HG03060 (cell line): ENCODE results near the gene CYP11A1.

Source experiments
- ATAC-seq: cut with Tn5 transposase; IDR thresholded peaks from one replicate; pipeline ENCODE4 v1.9.1; 2021; ENCODE audit warnings: low read depth, moderate number of reproducible peaks; ENCODE audit not compliant: unreplicated experiment

Gene CYP11A1

DNA sequence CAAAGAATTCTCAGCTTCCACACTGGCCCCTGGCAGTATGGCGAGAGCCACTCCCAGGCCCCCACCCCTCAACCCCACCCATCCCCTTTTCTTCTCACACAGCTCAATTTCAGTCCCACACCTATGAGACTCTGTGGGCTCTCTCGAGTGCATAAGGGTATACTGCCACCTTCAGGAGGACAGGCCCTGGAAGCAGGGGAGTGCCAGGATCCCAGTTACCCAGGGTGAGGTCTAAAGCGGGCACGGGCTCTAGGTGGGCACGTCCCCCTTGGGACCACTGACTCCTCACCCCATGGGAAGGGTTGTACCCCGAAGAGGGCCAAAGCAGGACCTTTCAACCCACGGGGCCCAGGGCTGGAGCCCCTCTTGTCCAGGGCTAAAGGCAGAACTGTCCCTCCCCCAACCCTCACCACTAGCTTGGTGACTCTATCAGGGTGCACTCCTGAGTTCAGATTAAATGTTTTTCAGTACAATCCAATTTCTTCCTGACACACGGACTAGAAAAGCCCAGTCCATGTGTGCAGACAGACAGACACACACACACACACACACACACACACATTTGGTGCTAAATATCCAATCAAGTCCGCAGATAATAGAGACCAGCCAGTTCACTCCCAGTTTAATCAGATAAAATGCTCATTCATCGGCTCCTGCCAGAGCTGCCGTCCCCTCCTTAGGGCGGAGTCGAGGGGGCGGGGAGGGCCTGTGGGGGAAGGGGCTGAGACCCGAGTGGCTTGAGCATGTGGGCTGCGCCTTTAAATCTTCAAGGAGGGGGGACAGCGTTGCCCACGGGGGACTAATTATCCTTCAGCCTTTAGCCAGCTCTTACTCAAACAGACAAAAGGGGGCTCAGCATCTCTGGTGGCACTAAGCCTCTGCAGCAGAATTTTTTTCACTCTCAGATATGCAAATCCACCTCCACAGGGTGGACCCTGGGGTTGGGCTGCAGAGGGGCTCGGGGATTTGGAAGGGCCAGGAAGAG, 59.3 kb downstream of the CYP11A1 start:
- ATAC-seq: no peak

DNA sequence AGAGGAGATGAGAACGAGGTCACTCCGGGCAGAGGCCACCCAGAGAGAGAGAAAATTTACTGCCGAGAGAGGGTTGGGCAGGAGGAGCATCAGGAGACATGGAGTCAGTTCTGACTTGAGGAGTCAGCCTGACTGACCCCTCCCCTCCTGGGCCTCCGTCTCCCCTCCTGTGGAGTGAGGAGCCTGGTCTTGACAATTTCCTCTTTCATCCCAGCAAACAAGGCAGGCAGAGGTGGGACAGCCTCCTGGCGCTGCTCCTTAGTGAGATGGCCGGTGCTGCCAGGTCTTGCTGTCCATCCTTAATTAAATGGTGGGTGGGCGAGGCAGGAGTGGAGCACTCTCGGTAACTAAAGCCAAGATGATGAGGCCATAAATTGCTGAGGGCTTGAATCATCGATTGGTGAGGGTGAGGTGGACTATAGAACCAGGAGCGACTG, 60.6 kb downstream of the CYP11A1 start:
- ATAC-seq: no peak

DNA sequence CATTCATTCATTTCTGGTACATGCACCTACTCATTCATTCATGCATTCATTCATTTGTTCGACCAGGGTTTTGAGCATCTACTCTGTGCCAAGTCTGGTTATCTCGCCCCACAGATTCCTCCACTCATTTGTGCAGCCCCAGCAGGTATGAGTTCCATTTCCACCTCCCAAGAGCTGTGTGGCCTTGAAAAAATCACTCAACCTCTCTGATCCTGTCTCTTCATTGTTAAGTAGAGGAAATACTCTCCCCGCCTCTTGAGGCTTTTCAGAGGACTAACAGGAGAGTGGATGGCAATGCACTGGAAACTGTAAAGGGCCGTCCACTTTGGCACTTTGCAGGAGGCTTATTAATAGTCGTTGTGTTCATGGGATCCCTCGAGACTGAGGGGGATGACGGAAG, 61.8 kb downstream of the CYP11A1 start:
- ATAC-seq: no peak

DNA sequence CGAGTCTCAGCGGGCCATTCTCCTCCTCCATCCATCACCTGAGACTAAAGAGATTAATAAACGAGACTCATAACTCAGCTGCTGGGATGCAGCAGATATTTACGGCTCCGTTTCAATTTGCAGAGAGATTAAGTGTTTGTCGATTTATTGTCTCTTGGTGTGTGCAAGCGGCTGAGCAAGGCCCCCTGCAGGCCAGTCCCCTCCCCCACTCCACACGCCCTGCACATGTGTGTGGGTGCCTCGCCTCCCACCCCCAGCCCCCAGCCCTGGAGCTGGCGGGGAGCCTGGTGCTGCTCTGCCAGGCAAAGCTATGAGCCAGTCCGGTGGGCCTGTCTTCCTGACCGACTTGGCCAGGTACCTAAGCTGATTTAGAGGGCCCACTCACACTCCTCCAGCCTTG, 63.0 kb downstream of the CYP11A1 start:
- no peak for ATAC-seq

DNA sequence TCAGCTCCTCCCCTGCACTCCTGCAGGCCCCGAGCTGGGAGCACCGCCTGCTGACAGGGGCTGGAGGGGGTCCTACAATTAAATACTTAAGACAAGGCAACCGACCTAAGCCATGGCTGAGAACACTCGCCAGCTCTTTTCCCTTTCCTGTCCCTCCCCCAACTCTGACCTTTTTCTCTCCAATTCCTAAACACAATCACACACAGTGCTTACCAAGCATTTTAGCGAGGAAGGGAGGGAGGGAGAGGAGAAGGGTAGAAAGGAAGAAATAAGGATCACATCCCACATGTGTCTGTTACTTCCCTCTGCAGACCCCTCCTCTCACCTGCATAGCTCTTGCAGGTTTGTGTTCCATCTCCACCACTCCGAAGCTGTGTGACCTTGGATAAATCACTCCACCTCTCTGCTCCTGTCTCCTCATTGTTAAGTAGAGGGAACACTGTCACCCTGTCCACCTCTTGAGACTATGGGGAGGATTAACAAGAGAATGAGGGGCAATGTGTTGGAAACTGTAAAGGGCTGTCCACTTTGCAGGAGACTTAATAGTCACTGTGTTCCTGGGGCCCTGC, 63.6 kb downstream of the CYP11A1 start:
- no peak for ATAC-seq

DNA sequence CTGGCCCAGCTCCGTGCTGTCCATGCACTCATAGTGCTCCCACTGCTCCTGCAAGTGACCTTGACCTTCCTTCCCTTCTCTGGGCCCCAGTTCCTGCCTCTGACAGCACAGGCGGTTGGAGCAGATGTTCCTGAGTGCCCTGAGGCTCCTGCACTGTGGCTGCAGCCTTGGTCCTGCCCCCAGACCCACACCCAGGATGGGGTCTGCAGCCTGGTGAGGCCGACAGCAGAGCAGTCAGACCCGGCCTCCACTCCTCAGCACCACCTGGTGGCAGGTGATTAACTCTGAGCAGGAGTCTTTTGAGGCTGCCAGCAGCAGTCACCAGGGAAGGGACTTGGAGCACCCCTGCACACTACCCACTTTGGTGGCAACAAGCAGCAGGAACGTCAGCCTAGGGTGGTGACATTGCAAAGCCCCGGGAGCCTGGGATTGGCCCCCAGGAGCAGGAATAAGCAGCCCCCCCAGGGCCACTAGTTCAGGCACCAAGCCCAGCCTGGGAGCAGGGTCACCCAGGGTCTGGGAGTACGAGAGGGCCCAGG, 64.6 kb downstream of the CYP11A1 start:
- ATAC-seq: no peak

DNA sequence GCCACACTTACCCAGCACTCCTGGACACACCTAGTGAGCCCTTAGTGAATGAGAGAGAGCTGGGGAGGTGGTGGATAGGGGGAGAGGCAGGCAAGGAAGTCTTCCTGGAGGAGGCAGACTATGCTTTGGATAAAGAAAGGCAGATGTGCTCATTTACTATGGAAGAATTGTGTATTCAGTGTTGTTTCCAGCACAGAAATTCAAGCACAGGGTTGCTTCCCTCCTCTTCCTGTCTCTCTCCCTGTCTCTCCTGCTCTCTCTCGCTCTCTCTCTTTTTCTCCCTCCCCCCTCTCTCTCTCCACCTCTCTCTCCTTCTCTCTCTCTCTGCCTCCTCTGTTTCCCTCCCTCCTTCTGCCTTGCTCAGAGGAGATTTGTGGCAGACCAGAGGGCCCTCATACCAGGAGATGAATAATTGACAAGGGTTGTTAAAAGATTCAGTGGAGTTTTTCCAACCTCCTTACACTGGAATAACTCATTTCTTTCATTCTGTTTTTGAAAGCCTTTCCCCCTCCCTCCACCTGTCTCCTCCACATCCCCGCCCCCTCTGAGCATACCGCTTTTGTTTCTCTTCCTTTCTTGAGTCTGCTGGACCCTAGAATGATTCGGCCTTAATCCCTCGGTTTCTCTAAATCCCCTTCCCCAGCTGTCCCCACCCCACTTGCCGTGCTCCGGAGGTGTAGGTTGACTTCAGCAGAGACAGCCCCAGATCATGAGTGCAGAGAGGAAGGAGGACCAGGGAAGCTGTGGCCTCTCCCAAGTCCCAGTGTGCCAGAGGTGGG, 65.7 kb downstream of the CYP11A1 start:
- no peak for ATAC-seq

DNA sequence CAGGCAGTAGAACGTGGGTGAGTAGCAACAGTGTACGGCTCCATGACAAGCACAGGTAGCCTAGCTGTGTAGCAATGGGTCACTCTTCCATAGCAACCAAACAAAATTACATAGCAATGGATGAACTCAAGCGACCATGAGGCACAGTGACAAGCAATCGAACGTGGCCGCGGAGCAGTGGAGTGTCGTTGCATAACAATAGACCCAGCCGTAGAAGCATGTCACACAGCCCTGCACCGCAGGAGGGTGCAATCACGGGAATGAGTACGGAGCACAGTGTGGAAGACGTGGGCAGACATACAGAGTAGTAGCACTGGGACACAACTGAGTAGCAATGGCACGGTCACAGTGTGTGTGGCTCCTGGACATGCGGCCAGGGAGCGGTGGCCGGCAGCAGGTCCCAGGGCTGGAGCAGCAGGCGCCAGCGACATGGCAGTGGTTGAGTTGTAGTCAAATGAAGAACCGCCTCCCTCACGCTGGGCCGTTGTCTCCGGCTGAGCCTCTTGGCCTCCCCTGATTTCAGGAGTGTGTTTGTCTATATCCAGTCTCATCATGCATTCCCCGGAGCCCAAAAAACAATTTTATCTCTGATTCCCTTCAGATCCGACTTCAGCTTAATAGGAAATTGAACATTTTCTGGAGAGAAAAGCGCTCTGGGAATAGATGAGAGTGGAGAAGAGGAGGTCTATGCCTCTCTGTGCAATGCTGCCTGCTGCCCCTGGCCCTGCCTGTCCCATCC, 67.2 kb downstream of the CYP11A1 start:
- ATAC-seq: no peak

DNA sequence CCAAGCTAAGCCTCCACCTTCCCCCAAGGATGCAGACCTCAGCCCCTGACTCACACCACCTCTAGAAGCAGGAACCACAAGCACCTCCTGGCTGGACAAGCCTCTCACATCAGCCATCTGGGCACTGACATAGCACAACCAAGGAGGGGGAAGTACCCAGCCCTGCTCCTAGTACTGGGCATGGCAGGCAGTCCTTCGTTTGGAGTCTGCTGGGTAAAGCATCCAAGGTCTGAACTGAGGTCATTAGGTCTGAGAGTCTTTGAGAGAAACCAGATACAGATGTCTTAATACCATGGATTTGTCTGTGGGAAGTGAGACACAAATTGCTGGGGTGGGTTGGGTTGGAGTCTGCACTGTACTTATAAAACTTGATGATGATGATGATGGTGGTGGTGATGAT, 69.6 kb downstream of the CYP11A1 start:
- no peak for ATAC-seq

DNA sequence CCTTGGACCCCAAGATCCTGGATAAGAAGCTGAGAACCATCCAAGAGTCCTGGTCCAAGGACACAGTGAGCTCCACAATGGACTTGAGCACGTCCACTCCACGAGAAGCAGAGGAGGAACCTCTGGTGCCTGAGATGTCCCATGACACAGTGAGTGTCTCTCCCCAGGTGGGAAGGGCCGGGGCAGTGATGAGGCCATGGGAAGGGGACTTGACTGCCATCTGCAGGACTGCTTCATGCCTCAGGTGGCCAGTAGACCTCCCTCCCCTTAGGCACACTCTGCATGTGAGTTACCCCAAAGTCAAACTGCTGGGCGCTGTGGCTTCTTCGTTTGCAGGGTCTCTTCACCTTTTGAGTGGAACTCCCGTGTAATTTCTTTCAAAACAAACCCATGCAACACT, 71.6 kb downstream of the CYP11A1 start:
- ATAC-seq: no peak

DNA sequence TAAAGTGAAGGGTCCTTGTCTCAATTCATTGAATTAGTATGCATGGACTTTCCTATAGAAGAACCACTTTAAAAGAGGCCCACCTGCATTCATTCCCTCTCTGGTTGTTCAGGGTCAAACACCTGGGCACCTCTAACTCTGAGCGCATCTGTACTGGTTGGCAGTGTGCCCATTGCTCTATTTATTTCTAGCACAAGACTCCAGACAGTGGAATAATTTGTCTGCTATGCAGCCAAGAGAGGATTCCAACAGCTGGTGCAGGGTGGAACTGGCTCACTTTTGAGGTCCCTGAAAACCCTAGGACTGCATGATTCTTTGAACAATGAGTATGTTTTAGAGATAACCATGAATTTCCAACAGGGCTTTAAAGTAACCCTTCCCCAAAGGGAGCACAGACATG, 73.4 kb downstream of the CYP11A1 start:
- no peak for ATAC-seq

DNA sequence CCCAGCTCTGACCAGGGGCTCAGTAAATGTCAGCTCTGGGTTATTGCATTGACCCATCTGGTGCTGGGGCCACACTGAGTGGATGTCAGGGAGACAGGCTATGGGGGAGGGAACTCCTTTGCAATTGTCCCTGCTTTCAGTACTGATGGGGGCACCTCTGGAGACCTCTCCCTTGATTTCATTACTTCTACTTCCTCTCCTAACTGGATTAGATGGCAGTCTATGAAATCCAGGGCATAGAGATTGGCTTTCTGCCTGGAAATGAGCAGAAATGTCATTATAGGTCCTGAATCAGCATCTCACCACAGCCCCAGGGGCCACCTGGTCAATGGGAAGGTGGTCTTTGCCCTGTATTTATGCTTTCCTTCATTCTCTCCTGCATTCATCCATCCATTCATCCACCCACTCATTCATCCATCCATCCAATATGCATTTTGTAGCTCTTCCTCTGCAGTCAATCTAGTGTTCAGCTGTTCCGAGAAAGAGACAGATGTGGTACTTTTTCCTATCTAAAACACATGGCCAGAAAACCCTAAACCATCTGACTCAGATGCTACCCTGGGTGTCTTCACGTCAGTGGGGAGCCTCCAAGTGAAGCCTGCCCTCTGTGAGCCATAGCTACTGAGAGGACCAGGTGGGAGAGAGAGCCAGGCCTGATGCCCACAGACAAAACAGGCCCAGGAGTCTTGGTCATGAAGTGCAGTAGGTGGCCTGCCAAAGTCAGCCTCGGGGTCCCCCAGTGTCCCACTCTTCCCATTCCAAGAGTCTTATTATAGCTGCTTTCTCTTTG, 74.2 kb downstream of the CYP11A1 start:
- no peak for ATAC-seq

DNA sequence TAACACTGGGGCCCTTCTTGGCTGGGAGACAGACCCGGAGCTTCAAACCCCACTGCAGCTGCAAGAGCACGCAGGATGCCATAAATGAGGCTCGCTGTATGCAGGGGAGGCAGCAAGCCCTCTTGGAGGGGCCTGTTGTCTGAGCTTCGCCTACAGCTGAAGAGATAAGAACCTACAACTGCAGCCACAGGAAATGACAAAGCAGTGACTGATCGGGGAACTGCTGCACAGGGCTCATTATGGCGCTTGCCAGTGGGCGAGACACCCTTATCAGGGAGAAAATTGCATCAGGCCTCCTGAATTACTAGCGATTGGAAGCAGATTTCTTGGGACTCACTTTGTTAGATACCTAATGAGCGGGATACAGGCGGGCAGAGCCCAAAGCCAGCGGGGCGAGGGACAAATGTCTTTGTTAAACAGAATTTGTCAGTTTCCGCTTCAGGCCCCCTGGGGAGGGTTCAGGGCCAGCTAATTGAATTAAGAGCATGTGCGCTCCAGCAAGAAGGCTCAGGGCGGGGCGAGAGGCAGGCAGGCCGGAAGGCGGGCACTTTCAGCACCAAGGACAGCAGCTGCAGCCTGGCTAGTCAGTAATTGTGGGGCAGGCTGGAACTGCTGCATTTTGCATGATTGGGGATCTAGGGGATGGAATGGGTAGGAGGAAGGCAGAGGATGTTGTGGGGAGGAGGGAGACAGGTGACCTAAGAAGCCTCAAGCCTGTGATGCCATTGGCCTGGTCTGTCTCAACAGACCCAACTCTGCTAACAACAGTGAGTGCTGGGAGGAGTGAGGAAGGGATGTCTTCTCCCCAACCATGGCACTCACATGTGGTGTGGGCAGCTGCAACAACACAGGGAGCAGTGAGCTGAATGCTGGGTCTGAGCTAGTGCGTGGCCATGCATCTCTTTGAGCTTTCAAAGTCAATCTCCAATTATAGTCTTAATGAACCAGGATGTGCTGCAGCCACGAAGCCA, 76.1 kb downstream of the CYP11A1 start:
- ATAC-seq: no peak

DNA sequence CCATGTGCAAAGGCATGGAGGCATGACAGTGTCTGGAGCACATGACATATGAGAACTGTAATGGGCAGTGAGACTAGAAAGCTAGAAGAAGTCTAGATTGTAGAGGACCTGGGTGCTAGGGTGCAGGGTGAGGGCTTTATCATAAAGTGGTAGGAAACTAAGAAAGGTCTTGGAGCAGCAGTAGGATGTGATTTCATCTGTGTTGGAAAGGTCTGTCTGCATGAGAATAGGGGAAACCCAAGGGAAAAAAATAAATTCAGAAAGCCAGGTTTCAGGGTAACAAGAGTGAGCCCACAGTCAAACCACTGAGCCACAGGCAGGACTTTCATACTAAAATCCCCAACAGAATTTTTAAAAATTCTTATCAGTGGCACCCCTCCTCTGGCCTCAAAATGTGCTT, 76.8 kb downstream of the CYP11A1 start:
- ATAC-seq: no peak

DNA sequence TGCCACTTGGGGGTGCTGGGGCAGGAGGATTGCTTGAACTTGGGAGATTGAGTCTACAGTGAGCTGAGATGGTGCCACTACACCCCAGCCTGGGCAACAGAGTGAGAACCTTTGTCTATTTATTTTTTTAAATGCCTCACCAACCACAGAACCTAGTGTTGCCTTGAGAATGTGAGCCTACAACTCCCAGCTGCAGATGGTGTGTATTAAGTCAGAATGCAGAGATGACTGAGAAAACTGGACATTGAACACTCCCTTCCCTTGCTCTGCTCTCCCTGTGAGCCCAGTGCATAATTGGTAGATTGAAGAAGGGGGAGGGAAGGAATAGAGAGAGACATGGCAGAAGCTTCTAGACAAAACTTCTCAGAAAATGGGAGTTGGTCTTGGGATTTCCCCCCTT, 77.8 kb downstream of the CYP11A1 start:
- no peak for ATAC-seq
